Measurements from ENCODE around the gene SLC38A10. TPM values are rescaled to one million over a fixed set of nuclear protein-coding genes. Genes with fewer than 3 reads are reported as not detected.

The SLC38A10 gene
- total RNA-seq, 1 donor from 2014 or later = 36.0 TPM

DNA sequence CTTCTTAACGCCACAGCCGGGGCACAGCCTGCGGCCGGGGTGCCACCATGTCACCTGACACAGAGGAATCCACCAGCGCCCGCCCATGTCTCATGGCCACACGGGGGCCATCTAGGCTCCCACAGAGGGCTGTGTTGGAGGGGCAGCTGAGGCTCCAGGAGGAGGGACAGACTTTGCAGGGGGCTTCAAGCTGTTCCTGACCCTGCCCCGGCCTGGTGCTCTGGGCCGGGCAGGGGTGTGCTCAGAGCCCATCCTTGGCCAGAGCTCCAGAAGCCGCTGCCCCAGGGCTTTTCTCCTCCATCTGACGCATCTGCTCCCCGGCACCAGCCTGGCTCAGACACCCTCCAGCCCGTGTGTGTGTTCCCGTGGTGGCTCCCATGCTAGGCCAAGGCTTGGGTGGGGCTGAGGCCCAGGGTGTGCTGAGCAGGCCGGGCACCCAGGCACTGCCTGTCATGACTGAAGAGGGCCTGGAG lies 7.8 kb upstream of the SLC38A10 start:
- intact Hi-C loops (cut with DNase I) = no loop called here
- DNase-seq (ENCODE audit: low spot score) = no peak

DNA sequence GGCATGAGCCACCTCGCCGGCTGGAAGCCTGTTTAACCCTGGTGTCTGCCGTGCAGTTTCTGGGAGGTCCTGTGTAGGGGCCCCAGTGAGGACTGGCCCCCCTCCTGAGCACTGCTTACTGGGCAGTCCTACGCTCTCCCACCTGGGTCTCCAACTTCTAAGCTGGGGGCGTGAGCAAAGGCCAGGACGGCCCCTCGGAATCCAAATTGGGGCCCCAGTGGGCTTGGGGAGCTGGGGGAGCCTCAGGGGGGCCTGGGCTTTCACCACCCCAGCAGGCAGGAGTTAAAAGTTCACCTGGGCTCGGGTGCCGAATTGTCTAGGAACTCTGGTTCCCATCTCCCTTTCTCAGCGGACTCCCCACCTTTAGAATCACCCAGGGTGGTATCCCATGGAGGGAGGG lies 7.2 kb upstream of the SLC38A10 start:
- intact Hi-C loops (cut with DNase I) = no loop called here
- no peak for DNase-seq (ENCODE audit: low spot score)

DNA sequence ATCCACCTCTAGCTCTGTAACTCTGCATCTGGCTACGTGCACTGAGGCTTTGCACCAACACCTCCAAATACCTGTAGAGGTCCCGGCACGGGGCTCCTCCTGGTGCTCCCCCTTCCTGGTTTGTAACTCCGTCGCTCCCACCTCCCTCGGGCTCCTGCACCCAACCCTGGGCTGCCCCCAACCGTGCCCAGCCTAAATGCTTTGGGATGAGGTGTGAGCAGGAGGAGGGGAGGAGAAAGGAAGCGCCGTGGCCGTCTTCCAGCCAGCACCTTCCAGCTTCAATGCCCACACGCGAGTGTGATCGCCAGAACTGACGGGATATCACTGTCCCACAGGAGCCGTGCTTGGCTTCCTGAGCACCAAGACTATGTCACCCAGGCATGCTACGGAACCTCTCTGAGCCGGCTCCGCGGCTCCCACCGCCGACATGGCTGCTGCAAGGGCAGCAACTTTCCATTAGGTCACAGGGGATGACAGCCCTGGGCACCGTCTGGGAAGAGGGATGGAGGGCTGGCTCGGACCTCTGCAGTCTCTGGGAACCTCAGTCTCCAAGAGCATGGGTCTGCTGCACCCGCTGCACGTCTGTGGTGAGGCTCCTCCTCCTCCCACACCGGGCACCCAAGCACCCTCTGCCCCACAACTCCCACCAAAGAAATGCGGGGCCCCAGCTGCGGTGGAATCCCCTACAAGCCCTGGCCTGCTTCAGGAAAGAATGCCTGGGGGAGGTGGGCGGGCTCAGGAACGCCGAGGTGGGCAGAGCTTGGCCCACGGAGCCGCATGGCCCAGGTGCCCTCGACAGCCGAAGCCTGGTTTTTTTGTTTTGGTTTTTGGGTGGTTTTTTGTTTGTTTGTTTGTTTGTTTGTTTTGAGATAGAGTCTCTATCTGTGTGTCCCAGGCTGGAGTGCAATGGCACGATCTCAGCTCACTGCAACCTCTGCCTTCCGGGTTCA lies 6.4 kb upstream of the SLC38A10 start:
- no peak for DNase-seq (ENCODE audit: low spot score)
- intact Hi-C loops (cut with DNase I) = no loop called here

DNA sequence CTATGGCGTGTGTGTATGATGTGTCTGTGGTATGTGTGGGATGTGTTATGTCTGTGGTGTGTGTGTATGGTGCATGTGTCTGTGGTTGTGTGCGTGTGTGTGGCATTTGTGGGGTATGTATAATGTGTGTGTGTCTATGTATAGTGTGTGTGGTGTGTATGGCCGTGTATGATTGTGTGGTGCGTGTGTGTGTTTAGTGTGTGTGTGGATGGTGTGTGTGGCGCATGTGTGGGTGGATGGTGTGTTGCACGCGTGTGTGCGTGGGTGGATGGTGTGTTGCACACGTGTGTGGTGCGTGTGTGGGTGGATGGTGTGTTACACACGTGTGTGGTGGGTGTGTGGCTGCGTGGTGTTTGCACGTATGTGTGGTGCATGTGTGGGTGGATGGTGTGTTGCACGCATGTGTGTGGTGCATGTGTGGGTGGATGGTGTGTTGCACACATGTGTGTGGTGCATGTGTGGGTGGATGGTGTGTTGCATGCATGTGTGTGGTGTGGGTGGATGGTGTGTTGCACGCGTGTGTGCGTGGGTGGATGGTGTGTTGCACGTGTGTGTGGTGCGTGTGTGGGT lies 5.6 kb upstream of the SLC38A10 start:
- intact Hi-C loops (cut with DNase I) = no loop called here
- DNase-seq (ENCODE audit: low spot score) = no peak

DNA sequence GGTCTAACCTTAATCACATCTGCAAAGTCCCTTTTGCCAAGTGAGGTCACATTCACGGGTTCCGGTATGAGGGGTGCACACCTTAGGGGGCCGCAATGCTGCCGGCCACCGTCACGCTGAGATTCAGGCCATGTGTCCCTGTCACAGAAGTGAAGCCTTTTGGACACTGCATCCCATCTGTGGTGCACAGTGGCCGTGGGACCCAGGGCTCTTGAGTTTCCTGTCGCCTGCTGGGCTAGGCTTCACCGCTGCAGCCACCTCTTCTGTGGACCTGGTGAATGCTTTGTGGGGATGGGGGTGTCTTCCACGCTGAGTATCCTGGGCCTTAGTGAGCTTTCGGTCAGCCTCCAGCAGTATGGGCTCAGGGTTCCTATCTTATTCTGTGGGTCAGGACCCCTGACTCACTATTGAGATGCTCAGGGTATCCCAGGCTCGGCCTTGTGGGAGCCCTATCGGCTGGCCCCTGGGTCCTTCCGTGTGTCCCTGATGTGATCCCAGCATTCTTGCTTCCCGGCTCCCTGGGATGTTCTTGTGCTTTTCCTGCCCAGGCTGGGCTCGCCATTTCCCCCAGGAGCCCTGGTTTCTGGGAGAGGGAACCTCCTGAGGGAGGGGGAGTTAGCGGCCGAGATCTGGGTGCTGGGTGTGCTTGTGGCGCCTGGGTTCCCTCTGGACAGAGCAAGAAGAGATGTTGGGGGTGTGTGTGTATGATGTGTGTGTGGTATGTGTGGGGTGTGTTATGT lies 4.9 kb upstream of the SLC38A10 start:
- intact Hi-C loops (cut with DNase I) = loop anchor here (5.0 kb wide), 1 partner anchor 37 kb away; no protein-coding TSS in a partner anchor
- no peak for DNase-seq (ENCODE audit: low spot score)

DNA sequence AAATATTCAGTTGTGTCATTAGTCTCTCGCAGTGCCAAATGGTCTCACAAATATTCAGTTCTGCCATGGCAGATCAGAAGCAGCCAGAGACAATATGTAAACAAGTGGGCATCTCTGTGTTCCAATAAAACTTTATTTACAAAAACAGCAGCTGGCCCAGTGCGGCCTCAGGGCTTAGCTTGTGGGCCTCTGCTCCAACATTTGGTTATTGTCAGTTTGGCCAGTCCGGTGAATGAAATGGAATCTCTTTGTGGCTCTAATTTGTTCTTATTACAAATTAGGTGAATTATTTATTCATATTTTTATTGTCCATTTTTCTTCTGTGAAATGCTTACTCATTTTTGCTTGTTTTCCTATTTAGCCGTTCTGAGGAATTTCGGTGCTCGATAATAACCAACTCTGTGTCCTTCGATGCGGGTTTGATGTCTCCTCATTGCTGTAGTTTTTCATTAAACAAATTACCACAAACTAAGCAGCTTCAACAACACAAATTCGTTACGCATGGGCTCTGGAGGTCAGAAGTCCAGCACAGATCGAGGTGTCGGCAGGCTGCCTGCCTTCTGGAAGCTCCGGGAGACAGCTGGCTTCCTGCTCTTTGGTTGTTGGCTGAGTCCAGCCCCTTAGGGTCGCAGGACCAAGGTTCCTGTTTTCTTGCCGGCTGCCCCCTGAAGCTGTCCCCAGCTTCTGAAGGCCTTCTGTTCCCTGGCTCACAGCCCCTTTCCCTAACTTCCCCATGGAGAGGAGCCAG lies 4.1 kb upstream of the SLC38A10 start:
- DNase-seq (ENCODE audit: low spot score) = no peak
- intact Hi-C loops (cut with DNase I) = loop anchor here (5.0 kb wide), 1 partner anchor 38 kb away; no protein-coding TSS in a partner anchor

DNA sequence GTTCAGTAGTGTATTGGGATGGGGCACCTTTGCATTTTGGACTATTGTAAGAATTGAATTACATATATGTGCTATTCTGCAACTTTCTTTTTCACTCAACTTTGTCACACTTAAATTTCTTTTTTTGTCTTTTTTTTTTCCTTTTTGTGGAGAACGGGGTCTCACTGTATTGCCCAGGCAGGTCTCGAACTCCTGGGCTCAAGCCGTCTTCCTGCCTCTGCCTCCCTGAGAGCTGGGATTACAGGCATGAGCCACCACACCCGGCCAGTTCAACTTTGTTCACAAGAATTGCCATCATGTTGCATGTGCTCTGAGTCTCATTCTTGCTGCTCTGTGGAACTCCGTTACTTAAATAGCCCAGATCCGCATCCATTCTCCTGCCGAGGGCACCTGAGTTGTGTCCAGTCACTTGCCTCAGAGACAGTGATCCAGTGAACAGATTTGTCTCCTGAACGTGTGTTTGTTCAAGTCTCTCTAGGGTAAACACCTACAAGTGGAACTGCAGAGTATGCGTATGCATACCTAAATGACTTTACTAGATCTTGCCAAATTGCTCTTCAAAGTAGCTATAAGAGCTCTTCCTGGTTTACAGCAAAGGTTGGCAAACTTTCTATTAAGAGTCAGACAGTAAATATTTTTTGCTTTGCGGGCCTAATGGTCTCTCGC lies 3.4 kb upstream of the SLC38A10 start:
- DNase-seq (ENCODE audit: low spot score) = no peak
- intact Hi-C loops (cut with DNase I) = loop anchor here (5.0 kb wide), 1 partner anchor 39 kb away; no protein-coding TSS in a partner anchor

DNA sequence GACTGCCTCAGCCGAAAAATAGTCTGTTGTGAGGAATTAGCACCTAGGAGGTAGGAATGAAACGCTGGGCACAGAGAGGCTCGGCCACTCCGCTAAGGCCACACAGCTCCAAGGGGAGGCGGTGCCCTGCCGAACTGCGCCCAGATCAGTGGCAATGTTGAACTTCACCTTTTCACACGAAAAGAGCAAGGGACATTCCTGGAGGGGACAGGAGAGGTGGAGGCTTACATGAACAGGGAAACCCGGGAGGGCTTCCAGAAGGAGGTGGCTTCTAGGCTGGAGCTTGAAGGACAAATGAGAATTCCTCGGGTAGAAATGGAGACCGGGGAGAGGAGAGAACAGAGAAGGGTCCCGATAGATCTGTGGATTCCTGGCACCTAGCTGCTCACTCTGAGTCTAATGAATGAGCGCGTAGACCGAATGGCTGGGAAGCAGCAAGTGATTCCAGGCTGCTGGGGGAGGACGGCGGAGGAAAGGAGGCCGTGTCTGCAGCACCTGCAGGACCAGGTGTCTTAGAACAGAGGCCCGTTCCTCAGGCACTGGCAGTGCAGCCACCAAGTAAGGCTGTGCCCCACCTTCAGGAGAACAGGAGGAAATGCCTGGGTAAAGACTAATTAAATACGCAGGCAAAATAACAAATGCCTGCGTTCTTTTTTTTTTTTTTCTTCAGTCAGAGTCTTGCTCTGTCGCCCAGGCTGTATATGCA lies 722 bp upstream of the SLC38A10 start:
- DNase-seq (ENCODE audit: low spot score) = no peak
- intact Hi-C loops (cut with DNase I) = loop anchor here (5.0 kb wide), 1 partner anchor 41 kb away; no protein-coding TSS in a partner anchor

DNA sequence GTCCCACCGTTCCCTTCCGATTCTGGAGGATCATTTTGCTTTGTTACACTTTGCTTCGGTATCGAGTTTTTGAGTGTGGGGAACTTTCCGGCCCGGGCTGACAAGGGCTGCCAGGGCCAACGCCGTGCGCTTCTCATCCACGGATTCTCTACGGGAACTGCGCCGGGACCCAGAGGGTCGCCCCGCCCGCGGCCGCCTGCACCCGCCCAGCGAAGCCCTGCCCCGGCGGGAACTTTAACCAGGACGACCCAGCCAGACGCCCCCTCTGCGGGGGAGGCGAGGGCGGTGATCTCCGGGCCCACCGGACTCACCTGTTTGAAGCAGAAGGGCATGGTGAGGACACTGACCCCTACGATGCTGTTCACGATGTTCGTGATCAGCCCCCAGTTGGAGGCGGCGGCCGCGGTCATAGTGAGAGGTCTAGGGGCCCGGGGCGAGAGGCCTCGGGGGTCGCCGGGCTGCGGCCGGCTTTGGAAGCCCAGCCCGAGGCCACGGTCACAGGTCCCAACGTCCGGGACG lies 536 bp downstream of the SLC38A10 start:
- intact Hi-C loops (cut with DNase I) = loop anchor here (5.0 kb wide), 3 partner anchors 43 to 188 kb away; no protein-coding TSS in a partner anchor
- DNase-seq (ENCODE audit: low spot score) = no peak

DNA sequence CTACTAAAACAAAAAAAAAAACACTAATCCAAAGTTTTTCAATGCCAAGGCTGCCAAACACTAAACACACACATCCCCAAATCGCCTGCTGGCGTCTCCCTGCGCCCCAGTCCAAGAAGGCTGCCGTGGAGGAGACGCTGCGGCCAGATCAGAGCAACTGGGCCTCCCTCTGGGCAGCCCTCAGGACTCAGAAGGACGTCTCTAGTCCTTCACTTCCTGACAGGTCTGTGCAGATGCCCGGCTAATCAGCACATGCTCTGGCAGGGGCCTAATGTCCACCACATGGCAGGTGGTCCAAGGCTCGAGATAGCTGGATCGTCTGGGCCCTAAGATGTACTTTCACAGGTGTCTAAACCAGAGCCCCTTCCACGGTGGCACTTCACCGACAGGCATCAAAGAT lies 2.7 kb downstream of the SLC38A10 start:
- DNase-seq (ENCODE audit: low spot score) = no peak
- intact Hi-C loops (cut with DNase I) = loop anchor here (5.0 kb wide), 2 partner anchors 100 to 190 kb away; no protein-coding TSS in a partner anchor

DNA sequence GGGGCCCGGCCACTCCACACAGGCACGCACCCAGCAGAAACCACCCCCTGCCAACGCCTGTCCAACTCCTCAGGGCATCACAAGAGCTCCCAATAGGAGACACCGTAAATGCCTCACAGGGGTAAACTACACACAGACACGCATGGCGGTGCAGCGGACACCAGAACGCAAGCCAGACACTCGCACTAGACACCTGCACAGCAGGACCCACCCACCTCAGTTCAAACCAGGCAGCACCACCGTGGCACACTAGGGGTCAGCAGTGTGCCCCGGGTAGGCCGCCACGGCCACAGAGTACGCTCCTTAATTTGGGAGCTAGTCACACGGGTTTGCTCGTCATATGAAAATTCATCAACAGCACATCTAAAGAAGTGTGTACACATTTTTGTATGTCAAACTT lies 3.4 kb downstream of the SLC38A10 start:
- peak; percentile 86 for DNase-seq (ENCODE audit: low spot score)
- intact Hi-C loops (cut with DNase I) = loop anchor here (5.0 kb wide), 2 partner anchors 101 to 191 kb away; no protein-coding TSS in a partner anchor

DNA sequence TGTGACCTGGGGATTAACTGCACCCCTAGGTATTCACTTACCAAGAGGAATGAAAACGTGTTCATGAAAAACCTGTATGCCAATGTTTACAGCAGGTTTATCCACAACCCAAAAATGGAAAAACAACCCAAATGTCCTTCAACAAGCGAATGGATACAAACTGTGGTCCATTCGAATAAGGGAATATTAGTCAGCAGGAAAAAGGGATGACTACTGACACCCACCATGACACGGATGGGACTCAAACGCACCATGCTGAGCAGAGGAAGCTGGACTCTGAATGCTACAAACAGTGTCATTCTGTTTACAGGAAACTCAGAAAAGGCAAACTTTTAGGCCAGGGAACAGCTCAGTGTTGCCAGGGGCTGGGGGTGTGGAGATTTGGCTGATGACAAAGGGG lies 4.9 kb downstream of the SLC38A10 start:
- intact Hi-C loops (cut with DNase I) = loop anchor here (5.0 kb wide), 2 partner anchors 102 to 192 kb away; no protein-coding TSS in a partner anchor
- DNase-seq (ENCODE audit: low spot score) = no peak

DNA sequence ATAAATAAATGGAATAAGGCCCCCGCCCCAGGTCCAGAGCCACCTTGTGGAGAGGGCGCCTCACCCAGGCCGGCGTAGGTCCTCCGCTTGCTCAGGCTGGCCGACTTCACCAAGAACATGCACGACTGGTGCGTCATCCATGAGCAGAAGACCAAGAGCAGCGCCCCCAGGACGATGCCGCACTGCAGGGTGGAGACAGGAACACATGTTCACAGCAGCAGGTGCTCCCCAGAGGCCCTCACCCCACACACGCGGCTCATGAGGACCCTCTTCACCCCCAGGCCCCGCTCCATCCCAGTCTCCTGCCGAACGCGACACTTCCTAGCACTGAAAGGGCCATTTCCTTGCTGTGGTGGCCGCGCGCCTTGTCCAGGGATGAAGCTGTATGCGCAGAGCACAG lies 5.5 kb downstream of the SLC38A10 start:
- no peak for DNase-seq (ENCODE audit: low spot score)
- intact Hi-C loops (cut with DNase I) = loop anchor here (5.0 kb wide), 2 partner anchors 103 to 193 kb away; no protein-coding TSS in a partner anchor

DNA sequence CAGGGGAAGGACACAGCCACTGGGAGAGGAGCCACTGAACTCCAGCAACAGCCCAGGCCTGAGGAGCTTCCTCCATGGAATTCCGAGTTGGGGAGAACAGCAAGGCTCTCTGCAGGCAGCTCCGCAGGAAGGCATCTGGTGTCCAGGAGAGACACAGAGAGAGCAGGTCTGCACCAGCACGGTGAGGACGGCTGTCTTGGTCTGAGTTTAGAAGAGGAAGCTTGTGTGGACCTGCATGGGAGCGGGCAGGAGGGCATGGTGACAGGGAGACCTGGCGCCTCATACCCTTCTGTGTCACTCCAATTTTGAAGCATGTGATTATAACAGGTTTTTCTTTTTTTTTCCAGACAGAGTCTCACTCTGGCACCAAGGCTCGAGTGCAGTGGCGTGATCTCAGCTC lies 6.4 kb downstream of the SLC38A10 start:
- DNase-seq (ENCODE audit: low spot score) = no peak
- intact Hi-C loops (cut with DNase I) = no loop called here

DNA sequence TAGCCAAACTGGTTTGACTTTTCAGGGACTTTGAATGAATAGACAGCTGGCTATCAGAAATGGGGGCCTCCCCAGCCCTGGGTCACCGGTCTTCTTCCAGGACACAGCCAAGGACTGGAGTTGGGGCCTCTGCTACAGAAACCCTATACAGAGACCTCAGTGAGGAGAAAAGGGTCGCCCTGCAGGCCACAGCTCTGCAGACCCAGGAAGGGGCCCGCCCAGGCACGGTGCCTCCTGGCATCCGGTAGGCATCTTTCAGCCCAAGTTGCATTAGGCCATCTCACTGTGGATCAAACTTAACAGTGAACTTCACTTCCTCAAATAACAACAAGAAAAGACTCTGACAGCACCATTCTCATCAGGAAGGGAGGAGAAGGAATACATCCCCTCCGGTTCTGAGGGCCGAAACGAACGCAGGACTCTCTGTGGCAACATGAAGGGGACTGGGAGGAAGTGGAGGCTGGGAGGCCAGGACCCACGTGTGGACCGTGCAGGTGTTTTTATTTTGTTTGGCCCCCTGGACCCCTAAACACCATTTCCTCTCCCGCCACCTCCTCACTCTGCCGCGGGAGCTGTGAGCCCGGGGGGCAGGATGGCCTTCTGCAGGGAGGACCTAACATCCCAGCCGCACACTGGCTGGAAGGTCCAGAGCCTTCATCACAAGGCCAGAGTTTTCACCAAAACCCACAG lies 7.2 kb downstream of the SLC38A10 start:
- DNase-seq (ENCODE audit: low spot score) = no peak
- intact Hi-C loops (cut with DNase I) = no loop called here

DNA sequence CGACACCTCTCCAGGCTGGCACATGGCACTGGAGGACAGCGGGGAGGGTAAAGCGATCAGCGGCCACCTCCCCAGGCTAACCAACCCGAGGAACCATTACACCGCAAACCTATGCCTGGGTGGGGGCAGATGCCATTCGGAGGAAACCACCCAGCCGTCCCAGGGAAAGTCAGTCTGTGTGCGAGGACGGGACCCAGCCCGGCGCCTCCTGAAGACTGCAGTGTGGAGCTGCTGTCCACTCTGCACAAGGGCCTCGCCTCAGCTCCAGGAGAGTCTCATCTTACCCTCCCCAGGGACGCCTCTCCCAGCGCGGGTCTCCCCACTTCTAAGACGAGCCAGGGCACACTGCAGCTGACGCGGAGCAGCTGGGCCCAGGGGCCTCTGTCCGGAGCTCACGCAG lies 8.0 kb downstream of the SLC38A10 start:
- DNase-seq (ENCODE audit: low spot score) = no peak
- intact Hi-C loops (cut with DNase I) = no loop called here

DNA sequence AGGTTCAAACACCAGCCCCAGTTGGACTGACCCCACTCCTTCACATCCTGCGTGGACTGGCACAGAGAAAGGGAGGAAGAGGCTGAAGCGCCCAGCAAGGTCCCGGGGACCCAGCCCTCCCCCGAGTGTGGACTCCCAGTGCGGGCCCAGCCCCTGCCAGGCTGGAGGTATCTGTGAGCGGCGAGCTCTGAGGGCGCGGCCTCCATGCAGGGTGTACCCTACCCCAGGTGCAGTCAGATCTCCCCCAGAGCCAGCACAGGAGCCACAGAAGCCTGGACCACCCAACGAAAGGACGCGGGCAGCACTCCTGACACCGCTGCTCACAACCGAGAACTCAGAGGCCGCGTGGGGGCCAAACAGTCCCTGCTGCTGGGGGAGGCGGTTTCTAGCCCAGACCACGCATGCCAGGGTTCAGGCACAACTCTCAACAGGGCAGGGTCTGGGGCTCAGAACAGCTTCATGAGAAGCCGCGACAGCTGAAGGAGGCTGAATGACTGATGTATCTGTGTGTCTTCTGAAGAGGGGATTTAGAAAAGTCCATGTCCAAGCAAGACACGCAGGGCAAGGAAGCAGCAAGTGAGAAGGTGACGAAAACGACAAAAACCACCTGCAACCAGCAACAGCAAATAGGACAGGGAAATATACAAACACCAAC lies 8.5 kb downstream of the SLC38A10 start:
- intact Hi-C loops (cut with DNase I) = no loop called here
- DNase-seq (ENCODE audit: low spot score) = no peak
